Body of pancreas (tissue), 4 donors: ENCODE measurements around the gene RNU5B-1.

Experiments
- CTCF ChIP-seq, 7 experiments: fragments of 450-650 bp in 4 of 7; fragments of 200-600 bp in 3 of 7; sonication (generic) in 3 of 7; IDR thresholded peaks; one replicate each; pipeline ENCODE4 v1.5.1; 2016 to 2019; ENCODE audit warnings: antibody characterized with exemption in 7 of 7
- POLR2A ChIP-seq, 3 donors: fragments of 450-650 bp; IDR thresholded peaks; one replicate each; pipeline ENCODE4 v1.6.1; 2016; ENCODE audit warnings: antibody characterized with exemption in 3 of 3, mild to moderate bottlenecking in 2 of 3

- TF ChIP-seq CTCF (IDR thresholded peaks at IDR 0.05) (no peak), POLR2A (IDR thresholded peaks at IDR 0.05) (no peak)
Observed at GRCh38 chr15:65306551-65306950, 2.1 kb downstream of the RNU5B-1 start.
